ENCODE data around the gene EPS8L2. TPM values are rescaled to one million over a fixed set of nuclear protein-coding genes. Genes with fewer than 3 reads are reported as not detected.
"Not testable (repeated sequence)": the region's sequence is repeated elsewhere in the genome, so short reads cannot be mapped to it uniquely, and the experiment has no call there.

The EPS8L2 gene
- total and polyA plus RNA-seq, 4 donors, result 4.5 to 15.1 (median 10.0) TPM

- Histone ChIP-seq H3K4me1 (ENCODE audit: control insufficient read depth, insufficient read depth, low read length) (peaks cover 43% of the 10 kb centered on the region), H3K9me3 (ENCODE audit: control insufficient read depth, insufficient read depth, low read length) (no peaks in the 10 kb centered on the region), H3K27ac (ENCODE audit: low read depth, low read length) (peak overlapping the region; percentile 91), H3K27me3 (ENCODE audit: control insufficient read depth, insufficient read depth, low read length) (peaks cover 31% of the 10 kb centered on the region), H3K36me3 (ENCODE audit: control insufficient read depth, insufficient read depth, low read length) (no peaks in the 10 kb centered on the region), H3K4me3 (ENCODE audit: low read depth, low read length) (no peak overlapping the region)
- DNase-seq (ENCODE audit: low read depth in 4 of 6, low spot score in 6 of 6), result peak in 2 of 6 donors; percentile 37 to 65
- WGBS (ENCODE audit: insufficient coverage), result 42% methylated on average over 4 of the region's 17 CpGs
Observed at GRCh38 chr11:729492-730074, 23.6 kb downstream of the EPS8L2 start.

GRCh38 chr11:733072-733471 lies 27.0 kb downstream of the EPS8L2 start:
- Histone ChIP-seq H3K9me3 (ENCODE audit: control insufficient read depth, insufficient read depth, low read length) (no peaks in the 10 kb centered on the region), H3K4me1 (ENCODE audit: control insufficient read depth, insufficient read depth, low read length) (peaks cover 37% of the 10 kb centered on the region), H3K27me3 (ENCODE audit: control insufficient read depth, insufficient read depth, low read length) (peaks cover 3% of the 10 kb centered on the region), H3K4me3 (ENCODE audit: low read depth, low read length) (no peak overlapping the region), H3K36me3 (ENCODE audit: control insufficient read depth, insufficient read depth, low read length) (no peaks in the 10 kb centered on the region), H3K27ac (ENCODE audit: low read depth, low read length) (no peak overlapping the region)
- DNase-seq (ENCODE audit: low read depth in 4 of 6, low spot score in 6 of 6), result no peak
- WGBS (ENCODE audit: insufficient coverage), result 77% methylated on average over 20 of the region's 20 CpGs

- H3K27me3 ChIP-seq (ENCODE audit: control insufficient read depth, insufficient read depth, low read length); H3K27ac ChIP-seq (ENCODE audit: low read depth, low read length); H3K4me3 ChIP-seq (ENCODE audit: low read depth, low read length); H3K9me3 ChIP-seq (ENCODE audit: control insufficient read depth, insufficient read depth, low read length); H3K36me3 ChIP-seq (ENCODE audit: control insufficient read depth, insufficient read depth, low read length); DNase-seq (ENCODE audit: low read depth in 4 of 6, low spot score in 6 of 6): not testable (repeated sequence)
- peaks cover 22% of the 10 kb centered on the region for H3K4me1 ChIP-seq (ENCODE audit: control insufficient read depth, insufficient read depth, low read length)
- 99% methylated on average over 10 of the region's 26 CpGs for WGBS (ENCODE audit: insufficient coverage)
Observed at GRCh38 chr11:734541-734940, 28.5 kb downstream of the EPS8L2 start.

- peak in 1 of 6 donors; percentile 49 for DNase-seq (ENCODE audit: low read depth in 4 of 6, low spot score in 6 of 6)
- H3K27ac ChIP-seq (ENCODE audit: low read depth, low read length), result no peak overlapping the region
Observed at GRCh38 chr11:737366-737765, 31.3 kb downstream of the EPS8L2 start.

GRCh38 chr11:737899-738298 lies 31.9 kb downstream of the EPS8L2 start:
- DNase-seq (ENCODE audit: low read depth in 4 of 6, low spot score in 6 of 6); H3K4me3 ChIP-seq (ENCODE audit: low read depth, low read length); H3K9me3 ChIP-seq (ENCODE audit: control insufficient read depth, insufficient read depth, low read length); H3K27me3 ChIP-seq (ENCODE audit: control insufficient read depth, insufficient read depth, low read length); H3K36me3 ChIP-seq (ENCODE audit: control insufficient read depth, insufficient read depth, low read length); H3K27ac ChIP-seq (ENCODE audit: low read depth, low read length): not testable (repeated sequence)
- H3K4me1 ChIP-seq (ENCODE audit: control insufficient read depth, insufficient read depth, low read length), result peaks cover 16% of the 10 kb centered on the region
- 50% methylated on average over 9 of the region's 10 CpGs for WGBS (ENCODE audit: insufficient coverage)

More at GRCh38 chr11:737366-737765, 31.3 kb downstream of the EPS8L2 start:
- H3K4me3 ChIP-seq (ENCODE audit: low read depth, low read length), result no peak overlapping the region
- no peaks in the 10 kb centered on the region for H3K9me3 ChIP-seq (ENCODE audit: control insufficient read depth, insufficient read depth, low read length)
- WGBS (ENCODE audit: insufficient coverage), result 36% methylated on average over 11 of the region's 11 CpGs
- peaks cover 3% of the 10 kb centered on the region for H3K27me3 ChIP-seq (ENCODE audit: control insufficient read depth, insufficient read depth, low read length)
- peaks cover 16% of the 10 kb centered on the region for H3K4me1 ChIP-seq (ENCODE audit: control insufficient read depth, insufficient read depth, low read length)
- no peaks in the 10 kb centered on the region for H3K36me3 ChIP-seq (ENCODE audit: control insufficient read depth, insufficient read depth, low read length)

GRCh38 chr11:742156-742546 lies 36.1 kb downstream of the EPS8L2 start:
- H3K4me1 ChIP-seq (ENCODE audit: control insufficient read depth, insufficient read depth, low read length), result peaks cover 22% of the 10 kb centered on the region
- no peaks in the 10 kb centered on the region for H3K9me3 ChIP-seq (ENCODE audit: control insufficient read depth, insufficient read depth, low read length)
- DNase-seq (ENCODE audit: low read depth in 4 of 6, low spot score in 6 of 6), result no peak
- no peak overlapping the region for H3K27ac ChIP-seq (ENCODE audit: low read depth, low read length)
- H3K4me3 ChIP-seq (ENCODE audit: low read depth, low read length), result no peak overlapping the region
- no peaks in the 10 kb centered on the region for H3K36me3 ChIP-seq (ENCODE audit: control insufficient read depth, insufficient read depth, low read length)
- H3K27me3 ChIP-seq (ENCODE audit: control insufficient read depth, insufficient read depth, low read length), result peaks cover 3% of the 10 kb centered on the region
- WGBS (ENCODE audit: insufficient coverage), result no CpG with 5 or more reads among the region's 3 CpGs

- no CpG with 5 or more reads among the region's 4 CpGs for WGBS (ENCODE audit: insufficient coverage)
- no peak overlapping the region for H3K4me3 ChIP-seq (ENCODE audit: low read depth, low read length)
- no peak for DNase-seq (ENCODE audit: low read depth in 4 of 6, low spot score in 6 of 6)
- H3K27me3 ChIP-seq (ENCODE audit: control insufficient read depth, insufficient read depth, low read length), result no peaks in the 10 kb centered on the region
- H3K27ac ChIP-seq (ENCODE audit: low read depth, low read length), result no peak overlapping the region
- H3K9me3 ChIP-seq (ENCODE audit: control insufficient read depth, insufficient read depth, low read length), result no peaks in the 10 kb centered on the region
- H3K4me1 ChIP-seq (ENCODE audit: control insufficient read depth, insufficient read depth, low read length), result peaks cover 17% of the 10 kb centered on the region
- H3K36me3 ChIP-seq (ENCODE audit: control insufficient read depth, insufficient read depth, low read length), result no peaks in the 10 kb centered on the region
Observed at GRCh38 chr11:742571-743201, 36.7 kb downstream of the EPS8L2 start.

- WGBS (ENCODE audit: insufficient coverage), result no CpG with 5 or more reads among the region's 1 CpG
- Histone ChIP-seq H3K4me3 (ENCODE audit: low read depth, low read length) (no peak overlapping the region), H3K27ac (ENCODE audit: low read depth, low read length) (no peak overlapping the region)
Observed at GRCh38 chr11:745428-745827, 39.4 kb downstream of the EPS8L2 start.

GRCh38 chr11:746289-747157 lies 40.5 kb downstream of the EPS8L2 start:
- 19% methylated on average over 44 of the region's 46 CpGs for WGBS (ENCODE audit: insufficient coverage)
- Histone ChIP-seq H3K27ac (ENCODE audit: low read depth, low read length) (peak overlapping the region; percentile 86), H3K4me3 (ENCODE audit: low read depth, low read length) (peak overlapping the region; percentile 62), H3K4me1 (ENCODE audit: control insufficient read depth, insufficient read depth, low read length) (peaks cover 28% of the 10 kb centered on the region), H3K36me3 (ENCODE audit: control insufficient read depth, insufficient read depth, low read length) (no peaks in the 10 kb centered on the region), H3K27me3 (ENCODE audit: control insufficient read depth, insufficient read depth, low read length) (no peaks in the 10 kb centered on the region), H3K9me3 (ENCODE audit: control insufficient read depth, insufficient read depth, low read length) (no peaks in the 10 kb centered on the region)
- peak in 3 of 6 donors; percentile 38 to 85 (median 74) for DNase-seq (ENCODE audit: low read depth in 4 of 6, low spot score in 6 of 6)

More at GRCh38 chr11:745428-745827, 39.4 kb downstream of the EPS8L2 start:
- Histone ChIP-seq H3K4me1 (ENCODE audit: control insufficient read depth, insufficient read depth, low read length) (peaks cover 30% of the 10 kb centered on the region), H3K9me3 (ENCODE audit: control insufficient read depth, insufficient read depth, low read length) (no peaks in the 10 kb centered on the region), H3K36me3 (ENCODE audit: control insufficient read depth, insufficient read depth, low read length) (no peaks in the 10 kb centered on the region), H3K27me3 (ENCODE audit: control insufficient read depth, insufficient read depth, low read length) (no peaks in the 10 kb centered on the region)
- no peak for DNase-seq (ENCODE audit: low read depth in 4 of 6, low spot score in 6 of 6)

Data from spinal cord (tissue), 10 donors.